Loucy (cell line): ENCODE data around the gene SLC39A13.

Experiments
- H2AFZ ChIP-seq: fragments of 200-600 bp; sonication (generic); 2 replicates; pipeline ENCODE4 v1.6.0; 2016; ENCODE audit warnings: antibody characterized with exemption, mild to moderate bottlenecking, low read length, moderate library complexity
- H3F3A ChIP-seq: fragments of 200-600 bp; 2 replicates; pipeline ENCODE4 v1.6.0; 2016; ENCODE audit warnings: antibody characterized with exemption, low read depth, mild to moderate bottlenecking
- H3K27me3 ChIP-seq: fragments of 200-600 bp; sonication (generic); 2 replicates; pipeline ENCODE4 v1.6.1; 2014; ENCODE audit warnings: low read length, mild to moderate bottlenecking; ENCODE audit not compliant: insufficient read depth, poor library complexity, severe bottlenecking
- H3K36me3 ChIP-seq: fragments of 200-600 bp; sonication (generic); 2 replicates; pipeline ENCODE4 v1.6.1; 2016; ENCODE audit warnings: low read length; ENCODE audit not compliant: insufficient read depth
- H3K4me1 ChIP-seq: fragments of 200-600 bp; sonication (generic); 2 replicates; pipeline ENCODE4 v1.5.1; 2014; ENCODE audit warnings: low read length, mild to moderate bottlenecking; ENCODE audit not compliant: insufficient read depth, poor library complexity, severe bottlenecking
- H3K4me2 ChIP-seq: fragments of 200-600 bp; sonication (generic); 2 replicates; pipeline ENCODE4 v1.6.0; 2014; ENCODE audit warnings: antibody characterized with exemption, low read length, low read depth, mild to moderate bottlenecking; ENCODE audit not compliant: poor library complexity, severe bottlenecking
- H3K4me3 ChIP-seq: fragments of 200-600 bp; sonication (generic); 2 replicates; pipeline ENCODE4 v1.5.1; 2014; ENCODE audit warnings: low read length, mild to moderate bottlenecking, mixed read lengths; ENCODE audit not compliant: poor library complexity, severe bottlenecking
- H3K79me2 ChIP-seq: fragments of 200-600 bp; sonication (generic); 2 replicates; pipeline ENCODE4 v1.6.1; 2014; ENCODE audit warnings: low read length; ENCODE audit not compliant: insufficient read depth
- H3K9ac ChIP-seq: fragments of 200-600 bp; sonication (generic); 2 replicates; pipeline ENCODE4 v1.6.0; 2014; ENCODE audit warnings: mild to moderate bottlenecking, low read depth, low read length, moderate library complexity; ENCODE audit not compliant: poor library complexity, severe bottlenecking
- H3K9me2 ChIP-seq: fragments of 200-600 bp; sonication (generic); replicated peaks from 2 replicates; pipeline ENCODE4 v1.6.1; 2016; ENCODE audit warnings: low read depth, low read length, mixed read lengths
- H3K9me3 ChIP-seq: fragments of 200-600 bp; sonication (generic); 2 replicates; pipeline ENCODE4 v1.6.1; 2014; ENCODE audit warnings: mild to moderate bottlenecking, antibody characterized with exemption, low read length, low read depth; ENCODE audit not compliant: insufficient read depth
- H4K20me1 ChIP-seq: fragments of 200-600 bp; sonication (generic); 2 replicates; pipeline ENCODE4 v1.6.0; 2014; ENCODE audit warnings: antibody characterized with exemption, low read length, mild to moderate bottlenecking; ENCODE audit not compliant: insufficient read depth, poor library complexity, severe bottlenecking
- EZH2phosphoT487 ChIP-seq: fragments of 200-600 bp; IDR thresholded peaks from 2 replicates; pipeline ENCODE4 v1.6.1; 2018; ENCODE audit warnings: antibody characterized with exemption, mild to moderate bottlenecking, moderate library complexity, borderline replicate concordance
- TF ChIP-seq, protein P1 (sequence below): fragments of 200-600 bp; sonication (generic); conservative IDR thresholded peaks from 2 replicates; pipeline ENCODE4 v1.5.1; 2014; ENCODE audit warnings: mild to moderate bottlenecking, antibody characterized with exemption, low read length

Gene SLC39A13

DNA sequence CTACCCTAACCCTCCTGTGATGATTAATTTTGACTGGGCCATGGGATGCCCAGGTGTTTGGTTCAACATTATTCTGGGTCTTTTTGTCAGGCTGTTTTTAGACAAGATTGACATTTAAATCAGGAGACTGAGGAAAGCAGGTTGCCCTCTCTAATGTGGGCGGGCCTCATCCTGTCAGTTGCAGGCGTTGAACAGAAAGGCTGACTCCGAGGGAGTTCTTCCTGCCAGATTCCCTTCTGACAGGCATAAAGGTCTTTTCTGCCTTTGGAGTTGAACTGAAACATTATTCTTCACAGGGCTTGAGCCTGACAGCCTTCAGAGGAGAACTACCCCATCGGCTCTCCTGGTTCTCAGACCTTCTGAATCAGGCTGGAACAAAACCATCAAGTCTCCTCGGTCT is 22.1 kb downstream of the SLC39A13 start:
- Histone ChIP-seq H4K20me1 (peaks cover 4% of the 10 kb centered on the region), H3K9ac (no peak overlapping the region), H3K4me1 (peaks cover 3% of the 10 kb centered on the region), H3F3A (no peaks in the 10 kb centered on the region), H3K36me3 (no peaks in the 10 kb centered on the region), H3K79me2 (peaks cover 6% of the 10 kb centered on the region), H3K4me2 (no peak overlapping the region), H3K9me2 (no peaks in the 10 kb centered on the region), H3K4me3 (no peak overlapping the region), H3K27me3 (peaks cover 6% of the 10 kb centered on the region), H3K9me3 (no peaks in the 10 kb centered on the region), H2AFZ (no peak overlapping the region)
- TF ChIP-seq, protein P1, sequence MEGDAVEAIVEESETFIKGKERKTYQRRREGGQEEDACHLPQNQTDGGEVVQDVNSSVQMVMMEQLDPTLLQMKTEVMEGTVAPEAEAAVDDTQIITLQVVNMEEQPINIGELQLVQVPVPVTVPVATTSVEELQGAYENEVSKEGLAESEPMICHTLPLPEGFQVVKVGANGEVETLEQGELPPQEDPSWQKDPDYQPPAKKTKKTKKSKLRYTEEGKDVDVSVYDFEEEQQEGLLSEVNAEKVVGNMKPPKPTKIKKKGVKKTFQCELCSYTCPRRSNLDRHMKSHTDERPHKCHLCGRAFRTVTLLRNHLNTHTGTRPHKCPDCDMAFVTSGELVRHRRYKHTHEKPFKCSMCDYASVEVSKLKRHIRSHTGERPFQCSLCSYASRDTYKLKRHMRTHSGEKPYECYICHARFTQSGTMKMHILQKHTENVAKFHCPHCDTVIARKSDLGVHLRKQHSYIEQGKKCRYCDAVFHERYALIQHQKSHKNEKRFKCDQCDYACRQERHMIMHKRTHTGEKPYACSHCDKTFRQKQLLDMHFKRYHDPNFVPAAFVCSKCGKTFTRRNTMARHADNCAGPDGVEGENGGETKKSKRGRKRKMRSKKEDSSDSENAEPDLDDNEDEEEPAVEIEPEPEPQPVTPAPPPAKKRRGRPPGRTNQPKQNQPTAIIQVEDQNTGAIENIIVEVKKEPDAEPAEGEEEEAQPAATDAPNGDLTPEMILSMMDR = no peak
- TF ChIP-seq EZH2phosphoT487 = no peak

GRCh38 chr11:47431356-47432083 is 23.1 kb downstream of the SLC39A13 start:
- Histone ChIP-seq H3K79me2 (no peaks in the 10 kb centered on the region), H3K36me3 (no peaks in the 10 kb centered on the region), H3K4me3 (no peak overlapping the region), H4K20me1 (no peaks in the 10 kb centered on the region), H3K9me2 (no peaks in the 10 kb centered on the region), H3F3A (no peaks in the 10 kb centered on the region), H3K9ac (no peak overlapping the region), H3K4me2 (no peak overlapping the region), H3K27me3 (no peaks in the 10 kb centered on the region), H2AFZ (no peak overlapping the region), H3K9me3 (no peaks in the 10 kb centered on the region), H3K4me1 (no peaks in the 10 kb centered on the region)
- TF ChIP-seq, protein P1 = no peak
- TF ChIP-seq EZH2phosphoT487 = no peak

DNA sequence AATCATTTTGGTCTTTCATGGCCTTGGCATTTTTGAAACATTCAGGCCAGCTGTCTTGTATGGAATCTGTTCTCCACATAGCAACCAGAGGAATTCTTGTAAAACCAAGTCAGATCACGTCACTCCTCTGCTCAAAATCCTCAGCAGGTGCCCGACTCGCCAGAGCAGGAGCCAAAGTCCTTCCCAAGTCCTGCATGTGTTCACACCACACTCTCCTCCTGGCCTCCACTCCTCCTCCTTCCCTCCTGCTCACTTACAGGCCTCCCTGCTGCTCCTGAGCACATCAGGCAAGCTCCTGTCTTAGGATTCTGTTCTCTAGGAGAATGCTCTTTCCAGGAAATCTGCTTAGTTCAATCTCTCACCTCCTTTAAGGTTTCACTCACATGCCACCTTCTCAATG is 24.8 kb downstream of the SLC39A13 start:
- no peak overlapping the region for H2AFZ ChIP-seq
- no peaks in the 10 kb centered on the region for H3K36me3 ChIP-seq
- no peak overlapping the region for H3K9ac ChIP-seq
- H3K4me2 ChIP-seq = no peak overlapping the region
- no peaks in the 10 kb centered on the region for H3K4me1 ChIP-seq
- H4K20me1 ChIP-seq = no peaks in the 10 kb centered on the region
- H3K27me3 ChIP-seq = no peaks in the 10 kb centered on the region
- no peak overlapping the region for H3K4me3 ChIP-seq
- H3K9me3 ChIP-seq = no peaks in the 10 kb centered on the region
- TF ChIP-seq EZH2phosphoT487 = no peak
- TF ChIP-seq, protein P1 = no peak
- H3F3A ChIP-seq = no peaks in the 10 kb centered on the region
- no peaks in the 10 kb centered on the region for H3K79me2 ChIP-seq
- H3K9me2 ChIP-seq = no peaks in the 10 kb centered on the region
